HG02588 (cell line): ENCODE data around the gene ZBTB20.
A peak's percentile ranks its signal among the peaks of the same experiment; 100 is the strongest.

ENCODE experiments used
- ATAC-seq: cut with Tn5 transposase; IDR thresholded peaks from one replicate; pipeline ENCODE4 v1.9.1; 2021; ENCODE audit warnings: mild to moderate bottlenecking, moderate library complexity; ENCODE audit not compliant: unreplicated experiment

The ZBTB20 gene

GRCh38 chr3:114427285-114428043 is 719.6 kb downstream of the ZBTB20 start:
- ATAC-seq: peak; percentile 28

DNA sequence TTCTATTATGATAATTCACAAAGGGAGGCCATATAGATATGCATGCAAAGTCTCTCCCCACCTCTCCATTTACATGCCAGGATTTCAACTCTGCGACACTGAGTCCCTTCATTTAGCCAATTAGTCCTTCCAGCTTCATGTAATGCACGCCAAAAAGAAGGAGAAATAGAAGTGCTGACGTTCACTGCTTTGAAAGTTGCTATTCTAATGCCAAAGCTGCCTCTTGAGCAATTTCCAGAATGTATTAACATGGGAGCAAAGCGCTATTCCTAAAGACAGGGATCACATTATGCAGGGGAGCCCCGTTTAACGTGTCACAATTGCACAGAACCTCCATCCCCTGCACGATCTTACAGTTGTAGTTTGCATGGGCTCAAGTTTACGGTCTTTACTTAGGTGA is 722.8 kb downstream of the ZBTB20 start:
- no peak for ATAC-seq

- ATAC-seq: no peak
These were observed 725.9 kb downstream of the ZBTB20 start for GRCh38 chr3:114421204-114421603.

DNA sequence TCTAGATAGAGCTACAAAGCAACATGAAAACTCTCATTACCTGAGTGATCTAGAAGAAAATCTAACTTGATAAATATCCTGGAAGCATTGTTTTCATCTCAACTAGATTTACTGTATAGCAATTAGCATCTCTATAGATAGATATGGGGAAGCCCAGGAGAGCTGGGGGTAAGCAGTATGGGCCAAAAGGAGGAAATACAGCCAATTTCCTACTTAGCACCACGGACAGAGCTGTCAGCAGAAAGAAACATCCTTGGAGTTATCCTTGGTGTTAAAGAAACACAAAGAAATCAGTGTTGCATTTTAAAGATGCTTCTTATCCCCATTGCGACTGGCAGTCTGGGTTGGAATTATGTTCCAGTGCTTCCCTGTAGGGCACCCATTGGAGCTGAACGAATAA is 727.0 kb downstream of the ZBTB20 start:
- no peak for ATAC-seq

GRCh38 chr3:114418724-114419543 is 728.2 kb downstream of the ZBTB20 start:
- peak; percentile 74 for ATAC-seq

DNA sequence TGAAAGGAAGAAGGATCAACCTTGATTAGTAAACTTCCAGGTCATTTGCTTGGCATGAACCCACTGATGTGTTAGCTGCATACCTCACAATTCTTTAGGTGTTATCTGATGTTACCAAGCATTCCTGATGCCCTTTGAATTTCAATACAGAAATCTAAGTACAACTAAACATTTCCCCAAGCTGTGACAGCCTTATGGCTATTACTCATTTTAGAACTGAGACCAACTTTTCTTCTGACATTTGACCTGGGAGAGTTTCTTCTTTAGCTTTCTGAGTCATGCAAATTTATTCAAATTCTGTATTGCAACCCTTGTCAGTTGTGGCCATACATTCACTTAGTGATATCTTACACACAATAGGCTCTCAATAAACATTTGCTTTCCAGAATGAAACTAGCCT is 729.0 kb downstream of the ZBTB20 start:
- ATAC-seq: peak; percentile 78

DNA sequence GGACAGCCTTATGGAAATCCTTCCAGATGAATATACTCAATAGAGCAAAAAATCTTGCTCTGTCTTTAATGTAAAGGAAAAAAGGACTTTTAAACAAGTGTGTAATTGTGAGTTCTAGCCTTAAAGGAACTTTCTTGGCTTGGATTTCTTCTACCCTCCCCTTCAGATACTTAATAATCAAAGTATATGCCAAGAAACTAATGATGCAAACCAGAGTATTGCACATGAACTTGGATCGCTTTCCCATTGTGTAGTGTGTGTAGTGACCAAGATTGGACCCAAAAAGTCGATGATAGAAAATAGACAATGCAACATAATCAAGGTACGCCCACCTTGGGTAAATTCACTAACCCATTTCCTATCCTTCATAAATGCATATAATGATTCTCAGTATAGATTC is 729.4 kb downstream of the ZBTB20 start:
- peak; percentile 7 for ATAC-seq

GRCh38 chr3:114417265-114417664 is 729.8 kb downstream of the ZBTB20 start:
- ATAC-seq: no peak

DNA sequence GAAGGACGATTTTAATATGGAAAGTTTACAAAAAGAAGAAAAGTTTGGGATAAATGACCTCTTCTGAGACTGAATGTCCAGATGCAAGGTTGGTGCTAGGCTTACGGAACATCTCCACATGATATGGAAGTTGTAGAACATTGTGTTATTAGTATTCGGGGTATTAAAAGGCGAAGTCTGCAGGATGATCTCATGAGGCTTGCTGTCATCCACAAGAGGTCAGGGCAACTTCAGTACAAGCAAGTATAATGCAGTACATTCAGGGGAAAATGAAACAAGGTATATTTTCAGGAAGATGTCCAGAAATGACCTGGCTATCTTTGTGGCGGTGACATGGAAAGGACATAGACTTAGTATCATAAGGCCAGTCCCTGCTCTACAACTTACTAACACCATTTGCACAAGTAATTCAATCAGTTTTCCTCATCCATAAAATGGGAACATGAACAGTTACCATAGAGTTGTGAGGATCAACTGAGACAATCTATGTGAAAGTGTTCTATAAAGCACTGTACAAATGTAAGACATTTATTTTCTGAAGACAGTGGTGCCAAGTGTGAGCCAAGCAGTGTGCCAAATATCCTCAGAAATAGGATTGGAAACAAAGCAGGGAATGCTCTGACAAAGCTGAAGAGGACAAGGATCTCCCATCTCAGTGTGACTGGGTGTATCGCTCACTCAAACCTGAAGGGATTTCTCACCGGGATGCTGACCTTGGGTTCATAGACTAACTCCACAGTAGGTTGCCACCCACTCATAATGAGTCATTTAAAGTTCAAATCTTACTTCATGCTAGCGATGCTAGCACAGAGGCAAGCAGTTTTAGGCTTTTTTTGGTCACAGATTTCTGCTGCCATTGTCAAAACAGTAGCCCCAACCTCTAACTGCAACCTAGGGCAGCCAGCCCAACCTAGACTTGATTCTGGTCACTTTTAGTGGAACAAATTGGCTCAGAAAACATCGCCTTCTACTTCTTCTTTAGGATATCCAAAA is 735.0 kb downstream of the ZBTB20 start:
- ATAC-seq: peak; percentile 77

DNA sequence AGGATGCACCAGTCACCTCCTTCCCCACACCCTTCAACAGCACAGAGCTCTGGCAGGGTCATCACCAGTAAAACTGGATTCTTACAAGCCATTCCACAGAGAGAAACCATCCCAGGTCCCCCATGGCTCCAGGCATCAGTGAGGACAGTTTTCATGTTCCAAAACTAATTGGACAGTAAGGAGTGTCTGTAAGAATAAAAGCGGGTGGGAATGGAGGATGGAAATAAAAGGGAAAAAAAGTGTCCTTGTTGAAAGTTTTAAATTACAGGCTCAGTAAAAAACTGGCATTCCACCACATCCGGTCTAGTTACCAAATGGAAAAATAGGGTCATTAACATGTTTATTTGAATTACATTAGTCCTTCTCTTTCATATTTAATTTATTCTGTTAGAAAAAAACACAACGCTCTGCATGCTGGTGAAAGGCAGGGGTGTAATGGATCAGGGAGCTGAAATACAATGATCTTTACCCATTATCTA is 735.9 kb downstream of the ZBTB20 start:
- no peak for ATAC-seq

DNA sequence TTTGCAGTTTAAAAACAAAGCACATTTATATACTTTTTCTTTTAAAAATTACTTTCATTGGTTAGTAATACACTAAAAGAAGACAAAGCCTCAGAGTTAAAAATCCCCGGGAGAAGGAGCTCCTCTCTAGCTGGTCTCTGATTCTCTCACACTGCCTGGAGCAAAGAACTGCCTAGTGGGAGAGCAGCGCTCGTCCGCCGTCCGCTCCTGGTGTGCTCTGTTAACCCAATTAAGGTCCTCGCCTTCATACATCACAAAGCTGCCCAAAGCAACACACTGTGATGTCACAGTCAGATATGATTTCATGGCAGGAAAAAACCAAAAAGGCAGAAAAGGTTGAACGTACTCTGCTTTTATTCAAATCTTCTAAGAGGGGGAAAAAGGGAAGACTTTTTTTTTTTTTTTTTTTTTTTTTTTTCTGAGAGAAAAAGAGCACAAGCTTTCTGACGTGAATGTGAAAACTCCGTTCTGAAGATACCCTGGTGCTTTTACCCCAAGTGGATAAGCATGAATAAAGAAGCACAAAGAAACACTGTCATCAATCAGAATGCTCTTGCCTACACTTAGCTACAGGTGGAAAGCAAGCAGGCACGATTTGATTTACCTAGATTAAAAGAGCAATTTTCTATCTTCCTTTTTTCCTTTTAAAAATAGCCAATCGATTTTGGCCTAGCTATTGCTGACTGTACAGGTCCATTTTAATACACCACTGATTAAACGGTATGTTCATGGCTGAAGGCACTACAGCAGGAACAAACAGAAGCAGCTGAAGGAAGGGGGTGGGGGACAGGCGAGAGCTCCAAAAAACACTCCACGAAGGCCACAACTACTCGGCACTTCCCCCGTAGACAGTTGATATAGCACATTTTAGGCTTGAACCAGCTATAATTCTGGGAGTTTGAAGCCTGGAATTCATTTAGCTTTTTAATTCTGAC is 738.1 kb downstream of the ZBTB20 start:
- ATAC-seq: no peak

DNA sequence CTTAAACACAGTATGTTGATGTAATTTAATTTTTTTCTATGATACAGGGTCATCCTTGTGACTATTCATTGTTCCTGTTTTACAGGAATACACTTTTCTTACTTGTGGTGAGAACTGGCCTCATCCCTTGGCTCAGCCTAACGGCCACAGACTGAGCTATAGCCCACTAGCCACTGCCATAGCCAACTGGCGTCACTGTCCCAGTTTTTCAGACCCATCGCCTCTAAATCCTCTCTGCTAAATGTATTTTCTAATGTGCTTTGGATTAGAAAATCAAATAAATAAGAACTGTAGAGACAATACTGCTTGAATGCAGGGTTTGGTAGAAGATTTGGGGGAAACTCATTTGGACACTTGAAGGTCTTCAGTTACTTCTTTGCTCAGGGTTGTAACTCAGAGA is 740.2 kb downstream of the ZBTB20 start:
- ATAC-seq: no peak

- no peak for ATAC-seq
These were observed 740.8 kb downstream of the ZBTB20 start for GRCh38 chr3:114406286-114406685.

- peak; percentile 80 for ATAC-seq
These were observed 741.7 kb downstream of the ZBTB20 start for GRCh38 chr3:114405202-114405990.

DNA sequence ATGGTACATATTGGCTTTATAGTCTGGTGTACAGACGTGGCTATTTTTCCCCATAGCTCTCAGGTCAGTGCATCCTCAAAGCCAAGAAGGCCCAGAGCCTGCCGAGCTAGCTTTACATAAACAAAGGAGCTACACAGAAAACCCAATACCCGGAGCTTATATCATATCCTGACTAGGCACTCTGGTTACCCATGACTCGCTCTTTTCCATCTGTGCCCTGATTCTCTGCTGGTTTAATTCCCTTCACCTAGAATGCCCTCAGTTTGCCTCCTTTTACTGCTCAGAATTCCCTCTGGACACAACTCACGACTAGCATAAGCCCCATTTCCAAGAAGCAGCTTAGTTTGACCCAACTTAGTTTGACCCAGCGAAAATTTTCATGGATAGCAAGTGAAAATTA is 742.5 kb downstream of the ZBTB20 start:
- ATAC-seq: no peak

DNA sequence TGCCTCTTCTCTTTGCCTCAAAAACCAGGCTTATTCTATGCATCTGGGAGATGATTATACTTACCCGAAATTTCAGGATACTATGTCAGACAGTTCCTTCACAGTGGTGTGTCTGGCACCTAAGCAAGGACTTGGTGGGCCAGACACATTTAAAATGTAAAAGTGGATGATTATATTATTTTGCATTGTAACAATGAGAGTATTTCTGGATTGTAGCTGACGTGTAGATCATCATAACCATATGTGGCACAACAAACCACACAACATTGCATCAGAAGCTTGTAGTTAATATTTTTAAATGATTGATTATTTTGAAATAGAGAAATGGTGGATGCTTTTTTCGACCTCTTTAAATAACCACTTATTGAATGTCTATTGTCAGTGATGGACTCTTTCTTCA is 744.2 kb downstream of the ZBTB20 start:
- ATAC-seq: no peak

DNA sequence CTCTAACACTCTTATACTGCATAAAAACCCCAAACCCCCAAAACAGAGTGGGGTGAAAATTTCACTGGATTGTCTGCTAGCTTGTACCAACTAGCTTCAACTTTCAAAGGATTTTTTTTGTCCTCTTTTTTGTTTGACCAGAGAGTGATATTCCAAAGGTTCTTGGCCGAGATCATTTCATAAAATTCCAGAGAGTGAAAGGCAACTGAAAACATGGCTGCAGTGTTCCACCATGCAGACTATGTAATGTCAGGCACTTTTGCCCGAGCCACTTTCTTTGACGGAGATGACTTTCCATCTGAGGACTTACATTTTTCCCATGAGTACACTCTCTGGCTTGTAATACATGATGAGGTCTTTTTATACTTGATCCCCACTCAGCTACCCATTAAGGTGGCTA is 745.7 kb downstream of the ZBTB20 start:
- no peak for ATAC-seq

DNA sequence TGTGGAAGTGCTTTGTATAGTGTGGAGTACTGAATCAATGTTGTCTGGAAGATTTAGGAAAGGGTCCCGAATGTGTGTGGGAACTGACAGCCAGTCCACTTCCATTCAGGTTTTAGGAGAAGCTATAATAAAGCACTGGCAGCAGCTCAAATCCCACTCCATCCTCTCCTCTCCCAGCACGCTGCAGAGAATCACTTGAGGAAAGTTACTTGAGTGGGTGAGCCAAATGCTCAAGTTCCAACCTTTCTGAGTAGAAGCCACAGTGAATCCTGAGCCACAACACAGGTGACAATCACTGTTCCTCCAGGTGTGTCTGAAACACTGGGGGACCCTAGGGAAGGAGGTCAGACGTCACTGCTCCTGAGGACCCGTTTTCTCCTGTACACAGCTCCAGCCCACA is 746.7 kb downstream of the ZBTB20 start:
- no peak for ATAC-seq

DNA sequence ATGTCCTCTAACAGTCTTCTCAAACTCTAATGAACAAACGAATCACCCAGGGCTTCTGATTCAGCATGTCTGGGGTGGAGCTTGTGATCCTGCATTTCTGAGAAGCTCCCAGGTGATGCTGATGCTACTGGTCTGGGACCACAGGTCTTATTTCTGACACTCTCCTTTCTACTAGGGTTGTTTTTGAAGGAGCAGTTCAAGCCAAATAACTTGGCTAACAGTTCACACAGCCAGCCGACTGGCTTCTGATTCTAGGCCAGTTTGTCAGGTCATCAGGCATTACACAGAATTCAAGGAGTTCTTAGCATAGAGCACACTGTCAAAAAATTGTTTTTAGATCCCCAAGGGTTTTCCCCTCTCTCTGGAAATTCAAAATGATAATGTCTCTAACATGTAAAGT is 752.5 kb downstream of the ZBTB20 start:
- ATAC-seq: no peak
